ENCODE measurements around the gene CLN5.
"Not testable (repeated sequence)": the region's sequence is repeated elsewhere in the genome, so short reads cannot be mapped to it uniquely, and the experiment has no call there.

The CLN5 gene

DNA sequence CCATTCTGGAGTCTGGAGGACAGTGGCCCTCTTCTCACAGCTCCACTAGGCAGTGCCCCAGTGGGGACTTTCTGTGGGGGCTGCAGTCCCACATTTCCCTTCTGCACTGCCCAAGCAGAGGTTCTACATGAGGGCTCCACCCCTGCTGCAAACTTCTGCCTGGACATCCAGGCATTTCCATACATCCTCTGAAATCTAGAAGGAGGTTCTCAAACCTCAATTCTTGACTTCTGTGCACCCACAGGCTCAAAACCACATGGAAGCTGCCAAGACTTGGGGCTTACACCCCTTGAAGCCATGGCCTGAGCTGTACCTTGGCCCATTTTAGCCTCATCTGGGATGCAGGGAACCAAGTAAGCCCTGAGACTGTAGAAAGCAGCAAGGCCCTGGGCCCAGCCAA, 32.1 kb upstream of the CLN5 start:
- H3K9me3 ChIP-seq (ENCODE audit: control insufficient read depth in 1 of 2, low read length in 2 of 2): peaks cover 0 to 17% of the 10 kb centered on the region in 2 donors
- H3K4me3 ChIP-seq (ENCODE audit: low read depth in 1 of 2, low read length in 2 of 2); H3K4me1 ChIP-seq (ENCODE audit: control insufficient read depth in 1 of 2, insufficient read depth in 2 of 2, low read length in 2 of 2); H3K27ac ChIP-seq (ENCODE audit: low read length); H3K27me3 ChIP-seq (ENCODE audit: low read depth, low read length); H3K36me3 ChIP-seq (ENCODE audit: control insufficient read depth in 1 of 2, insufficient read depth in 2 of 2, low read length in 2 of 2): not testable (repeated sequence)

DNA sequence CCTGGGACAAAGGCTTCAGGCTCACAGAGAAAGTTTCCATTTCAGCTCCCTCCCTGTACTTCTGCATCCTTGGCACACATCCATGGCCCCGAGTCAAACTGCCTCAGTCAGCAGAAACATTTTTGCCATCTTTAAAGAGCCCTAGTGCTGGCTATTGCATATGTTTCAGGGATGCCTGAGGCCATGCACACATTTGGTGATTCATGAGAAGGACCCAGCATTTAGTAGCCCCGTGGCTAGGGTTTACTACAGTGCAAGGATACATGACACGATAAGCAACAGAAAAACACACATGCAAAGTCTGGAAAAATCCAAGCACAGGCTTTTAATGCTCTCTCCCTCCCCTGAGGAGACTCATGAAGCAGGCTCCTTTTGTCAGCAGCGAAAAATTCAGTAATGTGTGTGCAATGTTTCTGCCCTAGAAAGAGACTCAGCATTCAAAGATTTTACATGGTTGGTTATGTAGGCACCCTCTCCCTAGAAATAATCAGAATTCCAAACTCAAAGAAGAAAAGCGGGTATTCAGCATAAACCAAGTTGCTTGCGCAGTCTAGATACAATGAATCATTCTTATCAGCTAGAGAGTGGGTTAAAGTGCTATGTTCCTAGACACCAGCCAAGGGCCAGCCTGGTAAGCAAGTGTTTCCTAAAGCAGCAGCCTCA, 26.0 kb upstream of the CLN5 start:
- H3K27me3 ChIP-seq (ENCODE audit: low read depth, low read length): no peaks in the 10 kb centered on the region
- H3K4me1 ChIP-seq (ENCODE audit: control insufficient read depth in 1 of 2, insufficient read depth in 2 of 2, low read length in 2 of 2): peaks cover 0 to 11% of the 10 kb centered on the region in 2 donors
- no peak overlapping the region for H3K27ac ChIP-seq (ENCODE audit: low read length)
- no peaks in the 10 kb centered on the region for H3K36me3 ChIP-seq (ENCODE audit: control insufficient read depth in 1 of 2, insufficient read depth in 2 of 2, low read length in 2 of 2)
- H3K9me3 ChIP-seq (ENCODE audit: control insufficient read depth in 1 of 2, low read length in 2 of 2): peaks cover 0 to 1% of the 10 kb centered on the region in 2 donors
- no peak overlapping the region for H3K4me3 ChIP-seq (ENCODE audit: low read depth in 1 of 2, low read length in 2 of 2)

- Histone ChIP-seq H3K4me1 (ENCODE audit: control insufficient read depth in 1 of 2, insufficient read depth in 2 of 2, low read length in 2 of 2) (peaks cover 0 to 11% of the 10 kb centered on the region in 2 donors), H3K4me3 (ENCODE audit: low read depth in 1 of 2, low read length in 2 of 2) (no peak overlapping the region), H3K36me3 (ENCODE audit: control insufficient read depth in 1 of 2, insufficient read depth in 2 of 2, low read length in 2 of 2) (no peaks in the 10 kb centered on the region), H3K9me3 (ENCODE audit: control insufficient read depth in 1 of 2, low read length in 2 of 2) (no peaks in the 10 kb centered on the region), H3K27me3 (ENCODE audit: low read depth, low read length) (no peaks in the 10 kb centered on the region), H3K27ac (ENCODE audit: low read length) (no peak overlapping the region)
Observed at GRCh38 chr13:76967031-76967430, 24.9 kb upstream of the CLN5 start.

DNA sequence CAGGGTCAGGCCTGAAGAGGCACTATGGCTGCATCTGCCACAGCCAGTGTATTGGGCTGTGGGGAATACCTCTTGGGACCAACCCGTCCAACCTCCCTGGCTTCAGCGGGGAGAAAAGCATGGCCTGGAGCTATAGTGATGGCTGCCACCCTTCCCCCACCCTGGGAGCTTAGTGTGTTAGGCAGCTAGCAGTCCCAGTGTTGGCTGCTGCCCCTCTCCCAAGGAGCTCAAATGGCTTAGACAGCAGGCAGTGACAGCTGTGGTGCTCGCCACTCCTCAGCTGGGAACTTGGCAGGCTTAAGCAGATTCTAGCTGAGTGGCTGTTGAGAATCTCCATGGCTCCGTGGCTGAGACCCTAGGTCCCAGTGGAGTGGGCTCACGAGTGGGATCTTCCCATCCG, 23.8 kb upstream of the CLN5 start:
- Histone ChIP-seq H3K4me1 (ENCODE audit: control insufficient read depth in 1 of 2, insufficient read depth in 2 of 2, low read length in 2 of 2) (peaks cover 0 to 11% of the 10 kb centered on the region in 2 donors), H3K36me3 (ENCODE audit: control insufficient read depth in 1 of 2, insufficient read depth in 2 of 2, low read length in 2 of 2) (no peaks in the 10 kb centered on the region), H3K4me3 (ENCODE audit: low read depth in 1 of 2, low read length in 2 of 2) (no peak overlapping the region), H3K27me3 (ENCODE audit: low read depth, low read length) (no peaks in the 10 kb centered on the region), H3K27ac (ENCODE audit: low read length) (no peak overlapping the region), H3K9me3 (ENCODE audit: control insufficient read depth in 1 of 2, low read length in 2 of 2) (no peaks in the 10 kb centered on the region)

- H3K27me3 ChIP-seq (ENCODE audit: low read depth, low read length): no peaks in the 10 kb centered on the region
- no peaks in the 10 kb centered on the region for H3K9me3 ChIP-seq (ENCODE audit: control insufficient read depth in 1 of 2, low read length in 2 of 2)
- no peaks in the 10 kb centered on the region for H3K36me3 ChIP-seq (ENCODE audit: control insufficient read depth in 1 of 2, insufficient read depth in 2 of 2, low read length in 2 of 2)
- H3K4me3 ChIP-seq (ENCODE audit: low read depth in 1 of 2, low read length in 2 of 2): no peak overlapping the region
- H3K27ac ChIP-seq (ENCODE audit: low read length): no peak overlapping the region
- H3K4me1 ChIP-seq (ENCODE audit: control insufficient read depth in 1 of 2, insufficient read depth in 2 of 2, low read length in 2 of 2): peaks cover 0 to 11% of the 10 kb centered on the region in 2 donors
Observed at GRCh38 chr13:76969488-76970365, 22.2 kb upstream of the CLN5 start.

DNA sequence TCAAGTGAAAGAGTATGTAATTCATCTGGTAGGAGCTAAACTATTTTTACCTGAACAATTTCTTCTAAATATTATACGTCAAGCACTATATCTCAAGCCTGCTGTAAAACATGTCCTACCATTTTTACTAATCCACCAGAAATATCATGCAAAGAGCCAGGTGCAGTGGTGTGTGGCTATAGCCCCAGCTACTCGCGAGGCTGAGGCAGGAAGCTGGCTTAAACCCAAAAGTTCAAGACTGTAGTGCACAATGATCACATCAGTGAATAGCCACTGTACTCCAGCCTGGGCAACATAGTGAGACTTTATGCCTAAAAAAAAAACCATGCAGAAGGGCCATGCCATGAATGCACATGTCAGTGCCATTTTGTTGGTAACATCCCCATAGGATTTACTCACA, 20.7 kb upstream of the CLN5 start:
- Histone ChIP-seq H3K27me3 (ENCODE audit: low read depth, low read length) (no peaks in the 10 kb centered on the region), H3K4me3 (ENCODE audit: low read depth in 1 of 2, low read length in 2 of 2) (no peak overlapping the region), H3K36me3 (ENCODE audit: control insufficient read depth in 1 of 2, insufficient read depth in 2 of 2, low read length in 2 of 2) (no peaks in the 10 kb centered on the region), H3K27ac (ENCODE audit: low read length) (no peak overlapping the region), H3K9me3 (ENCODE audit: control insufficient read depth in 1 of 2, low read length in 2 of 2) (no peaks in the 10 kb centered on the region), H3K4me1 (ENCODE audit: control insufficient read depth in 1 of 2, insufficient read depth in 2 of 2, low read length in 2 of 2) (peaks cover 0 to under 1% of the 10 kb centered on the region in 2 donors)

DNA sequence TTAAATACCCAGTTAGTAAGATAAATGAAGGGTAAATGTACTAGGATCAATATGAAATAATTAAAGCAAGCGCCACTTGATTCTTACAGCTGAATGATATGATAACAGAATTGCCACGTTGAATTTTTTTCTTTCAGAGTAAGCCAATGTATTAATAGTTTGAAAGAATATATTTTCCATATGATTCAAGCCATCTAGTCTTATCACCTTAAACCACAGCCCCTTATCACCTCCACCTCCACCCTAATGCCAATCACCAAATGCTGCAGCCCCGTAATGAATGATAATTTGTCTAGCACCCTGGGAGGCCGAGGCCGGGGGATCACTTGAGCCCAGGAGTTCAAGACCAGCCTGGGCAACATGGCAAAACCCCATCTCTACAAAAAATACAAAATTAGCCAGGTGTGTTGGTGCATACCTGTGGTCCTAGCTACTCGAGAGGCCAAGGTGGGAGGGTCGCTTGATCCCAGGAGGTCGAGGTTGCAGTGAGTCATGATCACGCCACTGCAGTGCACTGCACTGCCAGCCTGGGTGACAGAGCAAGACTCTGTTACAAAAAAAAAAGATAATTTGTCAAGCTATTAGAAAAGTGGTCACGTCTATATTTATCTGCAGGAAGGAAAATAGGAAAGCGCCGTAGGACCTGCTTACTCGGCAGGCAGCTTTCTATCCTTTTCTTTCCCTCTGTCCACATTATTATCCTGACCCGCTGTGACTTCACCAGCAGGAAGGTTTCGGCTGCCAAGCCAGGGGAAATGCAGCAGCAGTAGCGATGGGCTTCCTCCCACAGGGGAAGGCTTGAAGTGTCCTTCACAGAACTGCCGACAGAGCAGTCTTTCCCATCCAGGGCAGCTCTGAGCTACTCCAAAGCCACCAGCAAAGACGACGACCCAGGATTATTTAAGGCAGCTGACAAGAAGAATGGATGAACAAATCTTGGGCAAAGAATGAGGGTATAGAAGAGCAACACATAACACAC, 19.7 kb upstream of the CLN5 start:
- Histone ChIP-seq H3K27me3 (ENCODE audit: low read depth, low read length) (no peaks in the 10 kb centered on the region), H3K4me3 (ENCODE audit: low read depth in 1 of 2, low read length in 2 of 2) (no peak overlapping the region), H3K4me1 (ENCODE audit: control insufficient read depth in 1 of 2, insufficient read depth in 2 of 2, low read length in 2 of 2) (no peaks in the 10 kb centered on the region), H3K27ac (ENCODE audit: low read length) (no peak overlapping the region), H3K36me3 (ENCODE audit: control insufficient read depth in 1 of 2, insufficient read depth in 2 of 2, low read length in 2 of 2) (no peaks in the 10 kb centered on the region), H3K9me3 (ENCODE audit: control insufficient read depth in 1 of 2, low read length in 2 of 2) (no peaks in the 10 kb centered on the region)

GRCh38 chr13:76973920-76974617, 17.8 kb upstream of the CLN5 start:
- Histone ChIP-seq H3K27me3 (ENCODE audit: low read depth, low read length) (no peaks in the 10 kb centered on the region), H3K27ac (ENCODE audit: low read length) (no peak overlapping the region)

GRCh38 chr13:76974618-76974975, 17.3 kb upstream of the CLN5 start:
- H3K27me3 ChIP-seq (ENCODE audit: low read depth, low read length): no peaks in the 10 kb centered on the region
- H3K27ac ChIP-seq (ENCODE audit: low read length): no peak overlapping the region
- H3K36me3 ChIP-seq (ENCODE audit: control insufficient read depth in 1 of 2, insufficient read depth in 2 of 2, low read length in 2 of 2): no peaks in the 10 kb centered on the region

More at GRCh38 chr13:76973920-76974617, 17.8 kb upstream of the CLN5 start:
- no peaks in the 10 kb centered on the region for H3K4me1 ChIP-seq (ENCODE audit: control insufficient read depth in 1 of 2, insufficient read depth in 2 of 2, low read length in 2 of 2)
- no peaks in the 10 kb centered on the region for H3K9me3 ChIP-seq (ENCODE audit: control insufficient read depth in 1 of 2, low read length in 2 of 2)
- no peak overlapping the region for H3K4me3 ChIP-seq (ENCODE audit: low read depth in 1 of 2, low read length in 2 of 2)
- H3K36me3 ChIP-seq (ENCODE audit: control insufficient read depth in 1 of 2, insufficient read depth in 2 of 2, low read length in 2 of 2): no peaks in the 10 kb centered on the region

GRCh38 chr13:76975863-76976262, 16.0 kb upstream of the CLN5 start:
- Histone ChIP-seq H3K36me3 (ENCODE audit: control insufficient read depth in 1 of 2, insufficient read depth in 2 of 2, low read length in 2 of 2) (no peaks in the 10 kb centered on the region), H3K9me3 (ENCODE audit: control insufficient read depth in 1 of 2, low read length in 2 of 2) (no peaks in the 10 kb centered on the region), H3K27me3 (ENCODE audit: low read depth, low read length) (no peaks in the 10 kb centered on the region), H3K27ac (ENCODE audit: low read length) (no peak overlapping the region), H3K4me3 (ENCODE audit: low read depth in 1 of 2, low read length in 2 of 2) (no peak overlapping the region), H3K4me1 (ENCODE audit: control insufficient read depth in 1 of 2, insufficient read depth in 2 of 2, low read length in 2 of 2) (peaks cover 0 to 5% of the 10 kb centered on the region in 2 donors)

More at GRCh38 chr13:76974618-76974975, 17.3 kb upstream of the CLN5 start:
- Histone ChIP-seq H3K4me3 (ENCODE audit: low read depth in 1 of 2, low read length in 2 of 2) (no peak overlapping the region), H3K4me1 (ENCODE audit: control insufficient read depth in 1 of 2, insufficient read depth in 2 of 2, low read length in 2 of 2) (no peaks in the 10 kb centered on the region), H3K9me3 (ENCODE audit: control insufficient read depth in 1 of 2, low read length in 2 of 2) (no peaks in the 10 kb centered on the region)

Measured in muscle layer of duodenum (tissue), 2 donors.